Activated naive CD8-positive, alpha-beta T cell treated with anti-CD3 and anti-CD28 coated beads for 36 hours (primary cell): Measurements from ENCODE around the gene DICER1. TPM values are rescaled to one million over a fixed set of nuclear protein-coding genes. Genes with fewer than 3 reads are reported as not detected.

Experiments used
- DNase-seq: peaks from one replicate; pipeline ENCODE4 v3.0.0; 2021
- H3K27ac Mint-ChIP-seq: one replicate; pipeline ENCODE4 v1.8.0; 2022; ENCODE audit warnings: mild to moderate bottlenecking, moderate library complexity, mixed read lengths
- H3K27me3 Mint-ChIP-seq: one replicate; pipeline ENCODE4 v1.8.0; 2022; ENCODE audit warnings: mild to moderate bottlenecking, mixed read lengths
- H3K36me3 Mint-ChIP-seq: one replicate; pipeline ENCODE4 v1.8.0; 2021; ENCODE audit warnings: mild to moderate bottlenecking, mixed read lengths
- H3K4me1 Mint-ChIP-seq: one replicate; pipeline ENCODE4 v1.8.0; 2021; ENCODE audit warnings: mixed read lengths
- H3K4me3 Mint-ChIP-seq: one replicate; pipeline ENCODE4 v1.8.0; 2022; ENCODE audit warnings: mild to moderate bottlenecking, moderate library complexity, mixed read lengths
- H3K9me3 Mint-ChIP-seq: one replicate; pipeline ENCODE4 v1.8.0; 2022; ENCODE audit warnings: mixed read lengths
- total RNA-seq, 2 experiments: library from RNA; stranded (reverse); gene quantifications; one replicate each; pipeline ENCODE4 v1.2.3, GENCODE V29; 2021

DICER1 gene
- total RNA-seq, 2 experiments from 2014 or later = 53.1 to 60.3 TPM

- peaks cover 13% of the 10 kb centered on the region for H3K9me3 Mint-ChIP-seq
- DNase-seq = no peak
- H3K36me3 Mint-ChIP-seq = peaks cover 19% of the 10 kb centered on the region
- H3K4me3 Mint-ChIP-seq = no peak overlapping the region
- no peak overlapping the region for H3K27ac Mint-ChIP-seq
- H3K27me3 Mint-ChIP-seq = no peaks in the 10 kb centered on the region
- H3K4me1 Mint-ChIP-seq = no peaks in the 10 kb centered on the region
Observed at GRCh38 chr14:95165517-95165916, 8.2 kb upstream of the DICER1 start.

GRCh38 chr14:95164506-95164905 lies 7.2 kb upstream of the DICER1 start:
- no peak overlapping the region for H3K27ac Mint-ChIP-seq
- no peak overlapping the region for H3K4me3 Mint-ChIP-seq
- DNase-seq = no peak
- peaks cover 19% of the 10 kb centered on the region for H3K36me3 Mint-ChIP-seq
- H3K9me3 Mint-ChIP-seq = peaks cover 13% of the 10 kb centered on the region
- H3K27me3 Mint-ChIP-seq = no peaks in the 10 kb centered on the region
- no peaks in the 10 kb centered on the region for H3K4me1 Mint-ChIP-seq

GRCh38 chr14:95163666-95164065 lies 6.3 kb upstream of the DICER1 start:
- Mint-ChIP-seq H3K4me1 (no peaks in the 10 kb centered on the region), H3K4me3 (no peak overlapping the region), H3K9me3 (peaks cover 13% of the 10 kb centered on the region), H3K27me3 (no peaks in the 10 kb centered on the region), H3K36me3 (peaks cover 19% of the 10 kb centered on the region), H3K27ac (no peak overlapping the region)
- DNase-seq = no peak

- peaks cover 18% of the 10 kb centered on the region for H3K36me3 Mint-ChIP-seq
- peaks cover 1% of the 10 kb centered on the region for H3K4me1 Mint-ChIP-seq
- H3K27ac Mint-ChIP-seq = no peak overlapping the region
- H3K27me3 Mint-ChIP-seq = no peaks in the 10 kb centered on the region
- no peak overlapping the region for H3K4me3 Mint-ChIP-seq
- DNase-seq = no peak
- peaks cover 13% of the 10 kb centered on the region for H3K9me3 Mint-ChIP-seq
Observed at GRCh38 chr14:95163132-95163531, 5.8 kb upstream of the DICER1 start.

GRCh38 chr14:95162641-95163040 lies 5.3 kb upstream of the DICER1 start:
- no peak for DNase-seq
- no peak overlapping the region for H3K4me3 Mint-ChIP-seq
- peaks cover 4% of the 10 kb centered on the region for H3K4me1 Mint-ChIP-seq
- no peaks in the 10 kb centered on the region for H3K27me3 Mint-ChIP-seq
- peaks cover 10% of the 10 kb centered on the region for H3K9me3 Mint-ChIP-seq
- no peak overlapping the region for H3K27ac Mint-ChIP-seq
- peaks cover 14% of the 10 kb centered on the region for H3K36me3 Mint-ChIP-seq

GRCh38 chr14:95157048-95157326 lies 342 bp downstream of the DICER1 start:
- Mint-ChIP-seq H3K27ac (no peak overlapping the region), H3K4me1 (peaks cover 36% of the 10 kb centered on the region), H3K9me3 (no peaks in the 10 kb centered on the region), H3K36me3 (peaks cover 20% of the 10 kb centered on the region), H3K4me3 (peak overlapping the region; percentile 94), H3K27me3 (no peaks in the 10 kb centered on the region)
- no peak for DNase-seq

GRCh38 chr14:95156161-95157047 lies 925 bp downstream of the DICER1 start:
- Mint-ChIP-seq H3K27me3 (no peaks in the 10 kb centered on the region), H3K4me1 (peaks cover 42% of the 10 kb centered on the region), H3K36me3 (peaks cover 23% of the 10 kb centered on the region), H3K9me3 (no peaks in the 10 kb centered on the region), H3K4me3 (peak overlapping the region; percentile 84), H3K27ac (peak overlapping the region; percentile 81)
- peak; percentile 53 for DNase-seq

- H3K36me3 Mint-ChIP-seq = peaks cover 23% of the 10 kb centered on the region
- H3K27ac Mint-ChIP-seq = peak overlapping the region; percentile 81
- DNase-seq = no peak
- H3K9me3 Mint-ChIP-seq = no peaks in the 10 kb centered on the region
- H3K4me1 Mint-ChIP-seq = peaks cover 53% of the 10 kb centered on the region
- H3K27me3 Mint-ChIP-seq = no peaks in the 10 kb centered on the region
- peak overlapping the region; percentile 84 for H3K4me3 Mint-ChIP-seq
Observed at GRCh38 chr14:95155045-95155444, 2.3 kb downstream of the DICER1 start.

- DNase-seq = no peak
Observed at GRCh38 chr14:95153866-95154265, 3.5 kb downstream of the DICER1 start.

GRCh38 chr14:95151561-95151960 lies 5.8 kb downstream of the DICER1 start:
- peaks cover 39% of the 10 kb centered on the region for H3K36me3 Mint-ChIP-seq
- H3K4me3 Mint-ChIP-seq = no peak overlapping the region
- no peak overlapping the region for H3K27ac Mint-ChIP-seq
- peaks cover 2% of the 10 kb centered on the region for H3K9me3 Mint-ChIP-seq
- no peak for DNase-seq
- peaks cover 72% of the 10 kb centered on the region for H3K4me1 Mint-ChIP-seq
- H3K27me3 Mint-ChIP-seq = no peaks in the 10 kb centered on the region

More at GRCh38 chr14:95153866-95154265, 3.5 kb downstream of the DICER1 start:
- Mint-ChIP-seq H3K4me3 (no peak overlapping the region), H3K4me1 (peaks cover 63% of the 10 kb centered on the region), H3K27ac (no peak overlapping the region), H3K9me3 (no peaks in the 10 kb centered on the region), H3K27me3 (no peaks in the 10 kb centered on the region), H3K36me3 (peaks cover 24% of the 10 kb centered on the region)

GRCh38 chr14:95150910-95151309 lies 6.4 kb downstream of the DICER1 start:
- no peak overlapping the region for H3K27ac Mint-ChIP-seq
- no peaks in the 10 kb centered on the region for H3K27me3 Mint-ChIP-seq
- peaks cover 76% of the 10 kb centered on the region for H3K4me1 Mint-ChIP-seq

GRCh38 chr14:95149441-95149840 lies 7.9 kb downstream of the DICER1 start:
- H3K4me1 Mint-ChIP-seq = peaks cover 69% of the 10 kb centered on the region
- DNase-seq = no peak
- no peak overlapping the region for H3K4me3 Mint-ChIP-seq
- H3K9me3 Mint-ChIP-seq = peaks cover 11% of the 10 kb centered on the region
- peaks cover 45% of the 10 kb centered on the region for H3K36me3 Mint-ChIP-seq
- no peaks in the 10 kb centered on the region for H3K27me3 Mint-ChIP-seq
- no peak overlapping the region for H3K27ac Mint-ChIP-seq

More at GRCh38 chr14:95150910-95151309, 6.4 kb downstream of the DICER1 start:
- no peak for DNase-seq
- peaks cover 3% of the 10 kb centered on the region for H3K9me3 Mint-ChIP-seq
- H3K4me3 Mint-ChIP-seq = no peak overlapping the region
- H3K36me3 Mint-ChIP-seq = peaks cover 45% of the 10 kb centered on the region

GRCh38 chr14:95147597-95147996 lies 9.7 kb downstream of the DICER1 start:
- peaks cover 73% of the 10 kb centered on the region for H3K4me1 Mint-ChIP-seq
- H3K27me3 Mint-ChIP-seq = no peaks in the 10 kb centered on the region
- no peak overlapping the region for H3K27ac Mint-ChIP-seq
- DNase-seq = no peak
- peaks cover 37% of the 10 kb centered on the region for H3K36me3 Mint-ChIP-seq
- H3K4me3 Mint-ChIP-seq = no peak overlapping the region
- H3K9me3 Mint-ChIP-seq = peaks cover 11% of the 10 kb centered on the region

GRCh38 chr14:95146079-95146771 lies 11.1 kb downstream of the DICER1 start:
- Mint-ChIP-seq H3K27me3 (no peaks in the 10 kb centered on the region), H3K4me1 (peaks cover 71% of the 10 kb centered on the region), H3K36me3 (peaks cover 32% of the 10 kb centered on the region), H3K9me3 (peaks cover 11% of the 10 kb centered on the region), H3K27ac (peak overlapping the region; percentile 25), H3K4me3 (no peak overlapping the region)
- DNase-seq = no peak

GRCh38 chr14:95144849-95145248 lies 12.5 kb downstream of the DICER1 start:
- H3K36me3 Mint-ChIP-seq = peaks cover 32% of the 10 kb centered on the region
- H3K27me3 Mint-ChIP-seq = no peaks in the 10 kb centered on the region
- peaks cover 68% of the 10 kb centered on the region for H3K4me1 Mint-ChIP-seq
- DNase-seq = no peak
- H3K4me3 Mint-ChIP-seq = no peak overlapping the region
- H3K27ac Mint-ChIP-seq = no peak overlapping the region
- peaks cover 11% of the 10 kb centered on the region for H3K9me3 Mint-ChIP-seq
